ENCODE results near the gene ACAT2.
A peak's percentile ranks its signal among the peaks of the same experiment; 100 is the strongest.
"Not testable (repeated sequence)": the region's sequence is repeated elsewhere in the genome, so short reads cannot be mapped to it uniquely, and the experiment has no call there.

ACAT2 gene

DNA sequence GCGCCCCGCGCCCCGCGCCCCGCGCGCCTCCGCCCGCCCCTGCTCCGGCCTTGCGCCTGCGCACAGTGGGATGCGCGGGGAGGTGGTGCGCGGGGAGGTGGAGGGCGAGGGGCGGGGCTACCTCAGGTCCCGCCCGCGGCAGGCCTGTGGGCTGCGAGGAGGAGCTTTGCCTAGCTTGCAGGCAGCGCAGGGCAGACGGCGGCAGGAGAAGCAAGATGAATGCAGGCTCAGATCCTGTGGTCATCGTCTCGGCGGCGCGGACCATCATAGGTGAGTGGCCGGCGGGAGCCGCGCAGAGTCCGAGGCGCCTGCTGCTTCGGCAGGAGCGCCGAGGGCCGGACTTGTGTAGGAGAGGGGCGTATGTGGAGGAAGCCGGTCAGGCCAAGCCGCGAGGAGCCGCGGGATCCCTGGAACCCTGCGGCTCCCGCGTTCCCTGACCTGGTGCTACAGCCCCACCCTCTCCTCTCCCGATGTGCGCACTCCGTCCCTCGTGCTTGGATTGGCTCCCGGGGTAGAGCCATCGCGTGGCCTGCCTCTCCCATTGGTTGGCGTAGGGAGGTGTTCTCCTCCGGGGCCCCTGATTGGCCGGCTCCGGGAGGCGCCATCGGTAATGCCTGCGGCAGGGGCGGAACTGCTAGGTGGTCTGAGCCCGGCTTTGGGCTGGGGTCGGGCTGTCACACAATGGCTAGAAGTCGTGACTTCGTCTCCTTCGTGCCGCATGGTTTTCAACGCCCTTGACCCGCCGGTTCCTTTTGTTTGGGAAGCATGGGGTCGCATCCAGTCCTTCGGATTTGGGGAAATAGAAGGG, at the start of gene ACAT2:
Gene ACAT2, plus strand, starts transcription at position 173 of the 808 bp plus-strand sequence. Its CDS starts 43 bp downstream, at position 216.
- DNase-seq (ENCODE audit: insufficient read length, low spot score) (peak; percentile 95), FAIRE-seq (peak; percentile 80)

DNA sequence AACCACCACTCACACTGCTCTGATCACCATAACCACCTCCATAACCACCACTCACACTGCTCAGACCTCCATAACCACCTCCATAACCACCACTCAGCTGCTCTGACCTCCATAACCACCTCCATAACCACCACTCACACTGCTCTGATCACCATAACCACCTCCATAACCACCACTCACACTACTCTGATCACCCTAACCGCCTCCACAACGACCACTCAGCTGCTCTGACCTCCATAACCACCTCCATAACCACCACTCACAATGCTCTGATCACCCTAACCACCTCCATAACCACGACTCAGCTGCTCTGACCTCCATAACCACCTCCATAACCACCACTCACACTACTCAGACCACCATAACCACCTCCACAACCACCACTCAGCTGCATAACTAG, 49.5 kb upstream of the ACAT2 start:
- DNase-seq (ENCODE audit: insufficient read length, low spot score); FAIRE-seq: not testable (repeated sequence)

DNA sequence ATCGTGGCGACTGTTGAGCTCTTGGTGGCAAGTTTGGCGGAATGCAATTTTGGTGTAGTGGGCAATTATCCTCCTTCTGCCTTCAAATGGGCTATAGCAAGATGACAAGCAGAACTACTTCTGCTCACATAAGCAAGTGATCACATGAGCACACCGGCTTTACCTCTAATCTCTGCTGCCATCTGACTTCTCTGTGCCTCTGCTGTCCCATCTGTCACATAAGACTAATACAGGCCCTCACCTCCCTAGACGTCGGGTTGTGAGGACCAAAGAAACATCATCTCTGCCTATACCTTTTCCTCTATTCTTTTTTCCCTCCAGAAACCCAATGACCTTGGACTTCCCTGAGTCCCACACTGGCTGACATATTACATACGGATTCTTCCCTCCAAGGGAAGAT, 47.9 kb upstream of the ACAT2 start:
- no peak for DNase-seq (ENCODE audit: insufficient read length, low spot score)
- FAIRE-seq, result no peak

DNA sequence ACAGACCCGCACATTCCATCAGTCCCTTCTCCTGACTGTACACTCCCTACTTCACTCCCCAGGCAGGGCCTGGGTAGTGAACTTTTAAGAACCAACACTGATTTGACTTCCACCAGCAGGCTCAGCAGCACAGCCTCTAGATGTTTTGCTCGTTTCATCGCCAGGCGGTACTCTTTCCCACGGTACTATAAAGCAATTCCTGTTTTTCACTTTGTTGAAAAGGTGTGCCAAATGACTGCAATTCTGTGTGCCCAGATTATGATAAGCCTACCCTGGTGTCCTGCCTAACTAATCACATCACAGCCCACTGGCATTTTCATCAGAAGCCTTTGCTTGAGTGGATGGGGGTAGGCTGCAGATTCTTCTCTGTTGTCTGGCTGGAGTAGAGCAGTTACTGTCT, 47.4 kb upstream of the ACAT2 start:
- no peak for DNase-seq (ENCODE audit: insufficient read length, low spot score)
- no peak for FAIRE-seq

DNA sequence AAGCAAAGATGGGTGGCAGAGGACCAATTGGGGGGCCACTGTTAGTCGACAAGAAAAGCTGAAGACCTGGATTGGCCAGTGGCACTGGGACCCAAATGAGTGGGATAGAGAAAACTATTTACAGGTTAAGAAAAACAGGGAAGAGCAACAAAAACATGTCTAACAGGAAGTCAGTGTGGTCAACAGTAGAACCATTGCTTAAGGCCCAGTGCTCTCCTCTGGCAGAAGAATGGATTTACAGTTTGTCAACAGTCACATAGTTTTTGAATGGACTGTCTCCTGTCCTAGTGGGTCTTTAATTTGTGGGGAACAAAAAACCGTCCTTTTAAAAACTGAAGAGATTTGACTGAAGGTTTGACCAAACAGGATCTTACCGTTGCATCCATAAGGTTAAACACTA, 46.7 kb upstream of the ACAT2 start:
- DNase-seq (ENCODE audit: insufficient read length, low spot score) (no peak), FAIRE-seq (no peak)

DNA sequence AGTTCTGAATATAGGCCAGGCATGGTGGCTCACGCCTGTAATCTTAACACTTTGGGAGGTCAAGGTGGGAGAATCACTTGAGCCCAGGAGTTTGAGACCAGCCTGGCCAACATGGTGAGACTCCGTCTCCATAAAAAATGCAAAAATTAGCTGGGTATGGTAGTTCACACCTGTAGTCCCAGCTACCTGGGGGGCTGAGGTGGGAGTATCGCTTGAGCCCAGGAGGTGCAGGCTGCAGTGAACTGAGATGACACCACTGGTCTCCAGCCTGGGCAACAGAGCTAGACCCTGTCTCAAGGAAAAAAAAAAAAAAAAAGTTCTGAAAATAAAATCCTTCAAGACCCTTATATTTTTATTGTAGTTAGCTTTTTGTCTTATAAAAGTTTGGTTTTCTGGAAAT, 46.2 kb upstream of the ACAT2 start:
- FAIRE-seq (no peak), DNase-seq (ENCODE audit: insufficient read length, low spot score) (no peak)

DNA sequence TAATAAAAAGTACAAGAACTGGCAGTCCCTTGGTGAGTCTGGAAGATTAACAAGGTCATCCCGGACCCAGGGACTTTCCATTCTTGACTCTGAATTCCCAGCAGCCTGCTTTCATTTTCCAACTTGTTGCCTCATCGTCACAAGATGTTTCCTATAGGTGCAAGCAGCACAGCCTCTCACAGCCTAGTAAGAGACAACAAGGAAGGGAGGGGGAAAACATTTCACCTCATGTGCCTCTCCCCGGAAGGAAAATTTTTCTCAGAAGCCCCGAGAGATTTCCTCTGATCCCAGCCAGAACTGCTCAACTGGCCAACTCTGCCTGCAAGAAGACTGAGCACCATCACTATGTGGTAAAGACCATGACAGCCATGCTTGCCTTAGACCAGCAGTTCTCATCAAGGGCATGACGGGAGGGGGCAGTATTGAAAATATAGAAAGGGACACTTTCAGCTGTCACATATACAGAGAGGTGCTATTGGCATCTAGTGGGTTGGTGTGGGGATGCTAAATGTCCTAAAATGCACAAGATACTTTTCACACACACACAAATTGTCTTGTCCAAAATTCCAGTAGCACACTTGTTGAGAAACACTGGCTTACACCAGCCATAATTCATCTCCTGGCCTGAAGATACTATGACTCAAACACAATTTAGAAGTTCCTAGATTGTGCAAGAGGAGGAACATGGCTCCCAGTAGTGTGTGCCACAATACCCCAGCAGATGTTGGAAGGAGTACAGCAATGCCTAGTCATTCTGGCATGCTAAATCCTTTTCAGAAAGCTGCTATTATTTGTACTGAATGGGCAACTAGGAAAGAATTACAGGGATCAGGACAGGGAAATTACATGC, 45.4 kb upstream of the ACAT2 start:
- no peak for DNase-seq (ENCODE audit: insufficient read length, low spot score)
- no peak for FAIRE-seq

DNA sequence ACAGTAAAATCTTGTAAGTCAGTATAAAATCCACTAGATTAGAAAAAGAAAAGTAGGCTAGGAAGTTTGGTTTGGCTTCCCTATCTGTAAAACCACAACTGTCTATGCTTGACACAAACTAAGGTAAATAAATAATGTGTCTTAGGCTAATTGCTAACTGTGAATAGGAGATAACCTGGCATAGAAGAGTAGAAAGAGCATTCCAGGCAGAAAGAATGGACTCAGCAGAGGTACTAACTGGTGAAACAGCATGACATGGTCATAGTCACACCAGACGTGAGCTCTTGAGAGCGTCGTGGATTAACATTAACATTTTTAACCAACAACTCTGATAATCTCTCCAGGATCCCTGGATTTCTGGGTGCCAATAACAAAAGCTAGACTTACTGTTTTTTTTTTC, 43.2 kb upstream of the ACAT2 start:
- DNase-seq (ENCODE audit: insufficient read length, low spot score) (no peak), FAIRE-seq (no peak)

DNA sequence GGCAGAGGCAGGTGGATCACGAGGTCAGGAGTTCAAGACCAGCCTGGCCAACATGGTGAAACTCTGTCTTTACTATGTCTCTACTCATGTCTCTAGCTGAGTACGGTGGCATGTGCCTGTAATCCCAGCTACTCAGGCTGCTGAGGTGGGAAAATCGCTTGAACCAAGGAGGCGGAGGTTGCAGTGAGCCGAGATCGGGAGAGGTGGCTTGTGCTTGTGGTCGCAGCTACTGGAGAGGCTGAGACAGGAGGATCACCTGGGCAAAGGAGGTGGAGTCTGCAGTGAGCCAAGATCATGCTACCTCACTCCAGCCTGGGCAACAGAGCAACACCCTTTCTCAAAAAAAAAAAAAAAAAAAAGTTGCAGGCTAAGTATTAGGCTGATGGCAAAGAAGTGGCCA, 42.6 kb upstream of the ACAT2 start:
- no peak for FAIRE-seq
- DNase-seq (ENCODE audit: insufficient read length, low spot score), result no peak

DNA sequence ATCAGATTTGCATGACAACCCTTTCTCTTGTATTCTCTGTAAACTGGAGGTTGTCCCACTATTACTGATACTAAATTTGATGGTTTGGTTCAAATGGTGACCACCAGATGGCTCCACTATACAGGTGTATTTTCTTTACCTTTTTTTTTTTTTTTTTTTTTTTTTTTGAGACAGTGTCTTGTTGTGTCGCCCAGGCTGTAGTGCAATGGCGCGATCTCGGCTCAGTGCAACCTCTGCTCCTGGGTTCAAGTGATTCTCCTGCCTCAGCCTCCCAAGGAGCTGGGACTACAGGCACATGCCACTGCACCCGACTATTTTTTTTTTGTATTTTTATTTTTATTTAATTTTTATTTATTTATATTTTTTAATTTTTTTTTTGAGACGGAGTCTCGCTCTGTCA, 41.1 kb upstream of the ACAT2 start:
- DNase-seq (ENCODE audit: insufficient read length, low spot score) (no peak), FAIRE-seq (no peak)

DNA sequence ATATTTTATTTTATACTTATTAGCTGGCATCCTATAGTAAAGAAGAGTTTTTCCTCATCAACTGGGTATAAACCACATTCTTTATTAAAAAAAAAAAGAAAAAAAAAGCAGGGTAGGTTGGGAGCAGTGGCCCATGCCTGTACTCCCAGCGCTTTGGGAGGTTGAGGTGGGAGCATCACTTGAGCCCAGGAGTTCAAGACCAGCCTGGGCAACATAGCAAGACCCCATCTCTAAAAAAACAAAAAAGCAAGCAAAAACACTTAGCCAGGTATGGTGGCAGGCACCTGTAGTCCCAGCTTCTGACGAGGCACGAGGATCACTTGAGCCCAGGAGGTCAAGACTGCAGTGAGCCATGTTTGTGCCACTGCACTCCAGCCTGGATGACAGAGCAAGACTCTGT, 39.9 kb upstream of the ACAT2 start:
- DNase-seq (ENCODE audit: insufficient read length, low spot score); FAIRE-seq: not testable (repeated sequence)

DNA sequence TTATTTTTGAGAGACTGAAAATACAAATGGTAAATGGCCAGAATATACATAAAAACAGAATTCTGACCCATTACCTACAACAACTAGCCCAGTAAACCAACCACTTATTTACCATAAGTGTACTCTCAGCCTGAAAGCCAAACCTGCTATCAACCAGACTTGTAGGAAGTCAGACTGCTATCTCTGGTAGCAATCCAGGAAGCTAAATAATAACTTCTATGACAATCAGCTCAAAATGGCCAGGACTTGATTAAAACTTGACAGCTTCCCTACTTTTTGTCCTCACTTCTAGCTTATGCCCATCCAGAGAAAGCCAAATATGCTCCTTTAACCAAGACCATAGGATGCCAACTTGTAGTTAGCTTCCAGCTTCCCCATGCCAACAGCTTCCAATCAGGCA, 39.2 kb upstream of the ACAT2 start:
- no peak for FAIRE-seq
- no peak for DNase-seq (ENCODE audit: insufficient read length, low spot score)

DNA sequence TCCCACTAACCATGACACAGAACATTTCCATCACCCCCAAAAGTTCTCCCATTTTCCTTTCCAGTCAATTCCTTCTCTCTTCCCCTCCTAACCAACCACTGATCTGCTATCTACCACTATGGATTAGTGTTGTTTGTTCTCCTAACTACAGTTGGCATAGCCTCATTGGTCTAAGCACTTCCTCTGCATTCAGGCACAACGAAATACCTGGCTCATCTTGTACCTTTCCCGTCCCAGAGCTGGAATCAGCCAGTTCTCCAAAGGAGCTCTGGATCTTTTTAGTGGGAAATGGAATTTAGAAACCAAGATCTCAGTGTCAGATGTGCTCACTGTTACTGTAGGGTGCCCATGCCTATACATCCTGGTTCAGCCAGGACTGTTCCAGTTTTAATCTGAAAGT, 38.6 kb upstream of the ACAT2 start:
- no peak for DNase-seq (ENCODE audit: insufficient read length, low spot score)
- no peak for FAIRE-seq

DNA sequence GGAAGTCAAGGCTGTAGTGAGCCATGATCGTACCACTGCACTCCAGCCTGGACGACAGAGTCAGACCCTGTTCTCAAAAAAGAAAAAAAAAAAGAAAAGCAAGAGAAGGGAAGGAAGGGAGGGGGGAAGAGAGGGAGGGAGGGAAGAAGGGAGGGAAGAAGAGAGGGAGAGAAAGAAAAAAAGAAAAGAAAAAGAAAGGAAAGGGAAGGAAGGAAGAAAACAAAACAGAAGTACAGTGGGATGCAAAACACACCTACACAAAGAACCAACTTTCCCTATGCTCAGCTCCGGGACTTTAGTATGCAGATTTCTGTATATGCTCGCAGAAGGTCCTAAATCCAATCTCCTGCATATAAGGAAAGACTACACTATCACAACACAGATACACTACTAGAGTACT, 37.1 kb upstream of the ACAT2 start:
- FAIRE-seq (no peak), DNase-seq (ENCODE audit: insufficient read length, low spot score) (no peak)

DNA sequence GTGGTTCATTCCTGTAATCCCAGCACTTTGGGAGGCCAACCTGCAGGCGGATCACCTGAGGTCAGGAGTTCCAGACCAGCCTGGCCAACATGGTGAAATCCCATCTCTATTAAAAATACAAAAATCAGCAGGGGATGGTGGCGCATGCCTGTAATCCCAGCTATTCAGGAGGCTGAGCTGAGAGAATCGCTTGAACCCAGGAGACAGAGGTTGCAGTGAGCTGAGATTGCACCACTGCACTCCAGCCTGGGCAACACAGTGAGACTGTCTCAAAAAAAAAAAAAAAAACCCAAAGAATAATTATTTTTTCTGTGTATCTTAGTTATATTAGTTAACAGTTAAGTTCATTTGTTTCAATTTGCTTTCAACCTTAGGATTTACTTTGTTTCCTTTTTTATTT, 36.6 kb upstream of the ACAT2 start:
- DNase-seq (ENCODE audit: insufficient read length, low spot score); FAIRE-seq: not testable (repeated sequence)

DNA sequence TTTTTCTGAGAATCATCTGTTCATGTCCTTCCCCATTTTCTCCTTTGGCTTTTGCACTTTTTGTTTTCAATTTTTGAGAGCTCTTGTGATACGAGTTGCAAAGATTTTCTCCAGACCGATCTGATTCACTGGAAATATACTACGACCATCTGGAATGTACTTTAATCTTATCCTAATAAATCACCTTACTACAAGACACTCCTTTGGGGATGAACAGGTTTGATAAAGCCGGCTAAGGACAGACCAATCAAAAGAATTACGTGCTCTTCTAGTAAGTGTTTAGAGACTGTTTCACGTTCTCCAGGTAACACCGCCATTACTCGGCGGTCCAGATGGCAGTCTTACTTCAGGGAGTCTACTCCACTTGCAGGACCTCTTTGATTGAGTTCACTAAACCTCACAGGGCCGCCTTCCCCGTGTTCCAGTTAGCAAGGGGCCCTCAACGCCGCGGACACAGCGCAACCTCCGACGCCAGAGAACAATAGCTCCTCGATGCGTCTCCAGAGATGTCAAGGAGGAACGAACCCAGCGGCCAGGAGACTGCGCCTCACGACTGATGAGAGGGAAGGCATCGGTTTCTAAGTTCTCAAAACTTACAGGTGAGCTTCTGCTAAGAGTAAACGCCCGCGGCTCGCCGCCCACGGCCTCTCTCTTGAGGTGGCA, 35.5 kb upstream of the ACAT2 start:
- no peak for DNase-seq (ENCODE audit: insufficient read length, low spot score)
- FAIRE-seq, result no peak

DNA sequence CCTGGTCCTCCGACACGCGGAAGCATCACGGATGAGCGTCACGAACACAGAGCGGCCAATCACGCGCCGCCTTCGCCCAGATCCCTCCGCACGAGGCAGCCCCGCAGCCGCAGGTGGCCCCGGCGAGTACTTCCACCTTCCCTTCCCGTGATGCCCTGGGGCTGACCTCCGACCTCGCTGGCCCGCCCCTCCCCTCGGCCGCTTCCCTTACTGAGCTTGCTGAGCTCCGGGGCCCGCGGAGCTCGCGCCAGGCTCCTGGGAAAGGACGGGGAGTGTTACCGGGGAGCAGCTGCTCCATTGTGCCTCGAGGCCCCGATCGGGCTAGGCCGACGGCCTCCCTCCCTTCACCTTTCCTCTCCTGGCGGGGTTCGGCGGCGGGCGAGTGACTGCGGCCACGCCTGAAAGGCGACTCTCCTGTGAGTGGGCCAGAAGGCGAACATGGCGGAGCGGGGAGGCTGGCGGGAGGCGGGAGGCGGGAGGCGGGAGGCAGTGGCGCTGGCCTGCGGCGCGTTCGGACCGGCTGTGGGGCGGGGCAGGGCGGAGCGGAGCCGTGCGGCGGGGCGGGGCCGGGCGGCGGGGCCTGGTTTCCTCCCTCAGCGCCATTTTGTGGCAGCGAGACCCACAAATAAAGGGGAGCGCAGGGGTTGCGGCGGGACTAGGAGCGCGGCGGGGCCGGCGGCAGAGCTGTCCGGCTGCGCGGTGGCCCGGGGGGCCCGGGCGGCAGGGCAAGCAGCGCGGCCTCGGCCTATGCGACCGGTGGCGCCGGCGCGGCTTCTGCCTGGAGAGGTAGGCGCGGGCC, 34.7 kb upstream of the ACAT2 start, which contains the start of gene WTAP:
Gene WTAP, plus strand, starts transcription at position 589 of the 799 bp plus-strand sequence. CDS start 8,760 bp downstream, outside the sequence.
- FAIRE-seq (peak; percentile 67), DNase-seq (ENCODE audit: insufficient read length, low spot score) (peak; percentile 67)

DNA sequence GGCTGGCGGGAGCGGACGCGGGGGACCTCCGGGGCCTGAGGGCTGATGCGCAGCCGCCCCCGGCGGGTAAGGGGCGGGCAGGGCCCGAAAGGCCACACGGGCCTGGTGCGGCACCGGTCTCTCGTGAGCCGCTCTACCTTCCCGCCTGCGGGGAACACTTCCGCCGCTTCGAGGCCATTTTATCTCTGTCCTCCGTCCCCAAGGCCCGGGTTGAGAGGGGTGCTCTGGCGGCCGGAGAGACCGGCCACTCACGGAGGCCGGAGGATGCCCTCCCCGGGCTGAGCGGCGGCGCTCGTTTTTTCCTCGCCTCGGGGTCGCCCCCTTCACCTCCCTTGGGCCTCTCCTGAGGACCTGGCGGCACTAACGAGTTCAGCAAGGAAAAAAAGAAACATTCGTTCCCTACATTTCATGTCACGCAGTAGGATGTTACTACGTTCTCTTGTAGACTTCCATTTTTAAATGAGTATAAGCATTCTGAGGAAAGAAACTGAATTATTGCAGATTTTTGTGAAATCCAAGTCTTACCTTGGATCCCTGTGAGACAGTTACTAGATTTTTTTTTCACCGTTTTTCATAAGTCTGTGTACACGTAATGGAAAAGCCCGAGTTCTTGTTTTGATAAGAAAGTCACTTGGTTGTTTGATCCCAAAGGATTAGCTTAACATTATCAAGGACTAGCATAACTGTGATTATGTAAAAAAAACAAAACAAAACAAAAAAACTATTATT, 34.0 kb upstream of the ACAT2 start:
- FAIRE-seq, result no peak

DNA sequence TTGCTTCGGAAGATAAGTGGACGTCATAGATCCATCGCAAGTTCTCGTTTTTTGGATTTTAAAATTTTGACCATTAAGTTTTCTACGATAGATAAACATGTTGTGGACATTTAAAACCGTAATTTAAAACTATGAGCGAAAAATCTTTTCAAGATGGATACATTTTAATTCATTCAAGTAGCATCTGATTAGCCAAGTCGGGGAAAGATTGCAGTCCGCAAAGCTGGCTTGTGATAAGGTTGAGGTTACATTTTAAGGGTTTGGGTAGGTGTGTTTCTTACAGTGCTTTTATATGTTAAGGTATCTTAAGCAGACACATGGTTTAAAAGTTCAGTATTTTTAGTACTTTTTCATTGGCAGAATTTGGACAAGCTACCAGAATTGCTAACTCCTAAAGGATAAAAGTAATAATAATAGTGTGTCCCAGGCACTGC, 33.3 kb upstream of the ACAT2 start:
- DNase-seq (ENCODE audit: insufficient read length, low spot score) (no peak), FAIRE-seq (no peak)

More for the DNA sequence above, 34.0 kb upstream of the ACAT2 start:
- DNase-seq (ENCODE audit: insufficient read length, low spot score), result no peak
